Measurements from ENCODE around the gene LAMA2.

Gene LAMA2

DNA sequence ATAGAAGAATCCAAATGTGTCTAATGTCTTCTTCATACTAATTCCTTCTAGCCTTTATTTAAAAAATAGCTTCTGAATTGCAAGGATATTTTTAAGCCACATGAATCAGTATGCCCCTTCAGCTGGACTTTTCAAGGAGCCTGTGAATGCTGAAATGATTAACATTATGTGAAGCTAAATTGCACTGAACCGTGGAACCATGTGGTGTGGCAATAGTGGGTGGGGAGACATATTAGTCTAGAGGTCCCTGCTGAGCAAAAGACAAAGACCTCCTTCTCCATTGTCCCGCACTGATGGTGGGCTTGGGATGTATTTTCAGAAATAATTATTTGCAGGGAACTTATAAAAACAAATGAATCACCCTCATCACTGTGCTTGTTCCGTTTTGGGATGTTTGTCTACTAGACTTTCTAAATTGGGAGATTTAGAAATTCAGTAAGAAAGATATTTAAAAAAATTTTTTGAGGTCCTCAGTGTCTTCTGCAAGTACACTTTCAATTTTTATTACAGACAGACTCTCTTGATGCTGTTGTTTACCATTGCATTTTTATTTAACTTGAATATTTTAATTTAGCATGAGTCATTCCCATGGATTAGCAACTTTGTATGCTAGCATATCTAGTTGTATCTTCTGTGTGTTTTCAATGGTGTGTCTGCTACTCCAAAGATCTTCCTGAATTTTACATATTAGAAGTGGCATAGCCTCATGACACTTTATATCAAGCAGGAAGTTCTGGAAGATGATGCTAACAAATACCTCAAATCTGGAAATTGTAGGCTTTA lies 238.1 kb downstream of the LAMA2 start:
- TF ChIP-seq POLR2AphosphoS5 (IDR thresholded peaks at IDR 0.05; ENCODE audit: low read depth, low read length) (no peak), SIN3A (IDR thresholded peaks at IDR 0.05; ENCODE audit: borderline replicate concordance, insufficient read depth, low read length) (no peak)
- TF ChIP-seq, protein P1, sequence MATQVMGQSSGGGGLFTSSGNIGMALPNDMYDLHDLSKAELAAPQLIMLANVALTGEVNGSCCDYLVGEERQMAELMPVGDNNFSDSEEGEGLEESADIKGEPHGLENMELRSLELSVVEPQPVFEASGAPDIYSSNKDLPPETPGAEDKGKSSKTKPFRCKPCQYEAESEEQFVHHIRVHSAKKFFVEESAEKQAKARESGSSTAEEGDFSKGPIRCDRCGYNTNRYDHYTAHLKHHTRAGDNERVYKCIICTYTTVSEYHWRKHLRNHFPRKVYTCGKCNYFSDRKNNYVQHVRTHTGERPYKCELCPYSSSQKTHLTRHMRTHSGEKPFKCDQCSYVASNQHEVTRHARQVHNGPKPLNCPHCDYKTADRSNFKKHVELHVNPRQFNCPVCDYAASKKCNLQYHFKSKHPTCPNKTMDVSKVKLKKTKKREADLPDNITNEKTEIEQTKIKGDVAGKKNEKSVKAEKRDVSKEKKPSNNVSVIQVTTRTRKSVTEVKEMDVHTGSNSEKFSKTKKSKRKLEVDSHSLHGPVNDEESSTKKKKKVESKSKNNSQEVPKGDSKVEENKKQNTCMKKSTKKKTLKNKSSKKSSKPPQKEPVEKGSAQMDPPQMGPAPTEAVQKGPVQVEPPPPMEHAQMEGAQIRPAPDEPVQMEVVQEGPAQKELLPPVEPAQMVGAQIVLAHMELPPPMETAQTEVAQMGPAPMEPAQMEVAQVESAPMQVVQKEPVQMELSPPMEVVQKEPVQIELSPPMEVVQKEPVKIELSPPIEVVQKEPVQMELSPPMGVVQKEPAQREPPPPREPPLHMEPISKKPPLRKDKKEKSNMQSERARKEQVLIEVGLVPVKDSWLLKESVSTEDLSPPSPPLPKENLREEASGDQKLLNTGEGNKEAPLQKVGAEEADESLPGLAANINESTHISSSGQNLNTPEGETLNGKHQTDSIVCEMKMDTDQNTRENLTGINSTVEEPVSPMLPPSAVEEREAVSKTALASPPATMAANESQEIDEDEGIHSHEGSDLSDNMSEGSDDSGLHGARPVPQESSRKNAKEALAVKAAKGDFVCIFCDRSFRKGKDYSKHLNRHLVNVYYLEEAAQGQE (IDR thresholded peaks at IDR 0.05; ENCODE audit: insufficient read depth in 1 of 2, low read depth in 2 of 2, low read length in 2 of 2), result no peak

DNA sequence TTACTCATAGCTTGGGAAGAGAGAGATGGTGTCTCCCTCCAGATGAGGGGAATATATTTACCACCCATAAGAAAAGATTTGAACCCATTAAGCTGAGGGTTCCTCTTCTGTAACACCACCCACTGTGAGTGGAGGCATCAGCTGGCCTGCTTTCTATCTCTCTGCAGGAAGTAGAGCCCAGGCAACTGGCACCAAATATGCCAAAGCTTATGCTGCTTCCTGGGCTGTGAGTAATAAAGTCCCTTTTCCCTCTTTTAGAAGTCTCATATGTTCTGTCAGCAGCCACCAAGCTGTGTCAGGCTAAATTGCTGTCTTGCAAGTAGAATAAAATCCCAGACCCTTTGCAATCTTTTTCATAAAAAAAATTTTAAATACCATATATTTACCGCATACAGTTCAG lies 241.4 kb downstream of the LAMA2 start:
- TF ChIP-seq FOXP2 (optimal IDR thresholded peaks at IDR 0.05; ENCODE audit: borderline replicate concordance, extremely low read depth, extremely low read length, insufficient read depth) (no peak), POLR2AphosphoS5 (IDR thresholded peaks at IDR 0.05; ENCODE audit: low read depth, low read length) (no peak), TAF1 (IDR thresholded peaks at IDR 0.05; ENCODE audit: borderline replicate concordance, insufficient read depth, low read length) (no peak), SIN3A (IDR thresholded peaks at IDR 0.05; ENCODE audit: borderline replicate concordance, insufficient read depth, low read length) (no peak)
- TF ChIP-seq, protein P1 (IDR thresholded peaks at IDR 0.05; ENCODE audit: insufficient read depth in 1 of 2, low read depth in 2 of 2, low read length in 2 of 2), result no peak

DNA sequence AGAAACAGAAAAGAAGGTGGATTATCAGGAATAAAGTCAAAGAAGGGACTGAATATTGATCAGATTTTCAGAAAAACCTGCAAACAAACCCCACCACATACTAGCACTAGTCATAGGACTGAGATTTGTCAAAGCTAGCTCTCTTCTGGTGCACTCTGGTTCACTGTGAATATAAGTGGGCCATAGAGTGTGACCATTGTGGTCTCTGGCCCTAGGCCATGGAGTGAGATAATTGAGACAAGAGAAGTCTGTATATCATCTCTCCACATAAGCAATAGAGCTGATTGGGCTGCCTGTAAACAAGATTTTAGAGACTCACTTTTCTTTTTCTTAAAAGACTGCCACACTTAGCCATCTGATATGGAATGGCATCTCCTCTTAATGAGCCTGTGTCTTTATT lies 247.2 kb downstream of the LAMA2 start:
- no peak for TF ChIP-seq FOXP2 (optimal IDR thresholded peaks at IDR 0.05; ENCODE audit: borderline replicate concordance, extremely low read depth, extremely low read length, insufficient read depth)

DNA sequence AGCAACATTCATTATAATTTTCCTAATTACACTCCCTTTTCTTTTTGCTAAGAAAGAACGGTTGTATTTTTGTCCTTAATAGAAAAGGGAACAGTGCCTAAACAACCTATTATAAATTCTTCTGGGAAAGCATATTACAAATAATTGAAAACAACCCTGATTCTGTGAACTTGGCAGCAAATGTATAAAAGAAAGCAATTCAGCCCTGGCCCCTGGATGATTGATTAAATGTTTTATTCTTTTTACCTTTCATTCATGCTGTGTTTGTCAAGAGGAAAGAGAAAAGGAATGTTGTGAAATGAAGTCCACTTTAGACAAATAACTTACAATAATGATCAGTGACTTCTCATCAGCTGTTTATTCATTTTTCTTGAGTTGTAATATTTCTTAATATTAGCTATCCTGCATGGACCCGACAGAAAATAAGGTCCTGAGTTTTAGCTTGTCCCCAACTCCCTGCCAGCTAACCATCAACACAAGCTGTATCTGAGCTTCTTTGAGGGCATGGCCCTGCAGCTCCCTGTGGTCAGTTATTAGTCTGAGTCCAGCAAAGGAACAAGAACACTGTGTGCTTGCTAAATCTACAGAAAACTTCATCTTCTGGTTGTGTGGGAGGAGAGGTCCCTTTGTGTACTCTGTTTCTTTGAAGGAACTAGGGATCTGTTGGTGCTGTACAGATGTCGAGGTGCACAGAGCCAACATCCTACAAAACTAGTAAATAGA lies 248.2 kb downstream of the LAMA2 start:
- TF ChIP-seq FOXP2 (optimal IDR thresholded peaks at IDR 0.05; ENCODE audit: borderline replicate concordance, extremely low read depth, extremely low read length, insufficient read depth) (no peak), SIN3A (IDR thresholded peaks at IDR 0.05; ENCODE audit: borderline replicate concordance, insufficient read depth, low read length) (no peak), TAF1 (IDR thresholded peaks at IDR 0.05; ENCODE audit: borderline replicate concordance, insufficient read depth, low read length) (no peak), POLR2AphosphoS5 (IDR thresholded peaks at IDR 0.05; ENCODE audit: low read depth, low read length) (no peak)
- TF ChIP-seq, protein P1 (IDR thresholded peaks at IDR 0.05; ENCODE audit: insufficient read depth in 1 of 2, low read depth in 2 of 2, low read length in 2 of 2), result no peak

DNA sequence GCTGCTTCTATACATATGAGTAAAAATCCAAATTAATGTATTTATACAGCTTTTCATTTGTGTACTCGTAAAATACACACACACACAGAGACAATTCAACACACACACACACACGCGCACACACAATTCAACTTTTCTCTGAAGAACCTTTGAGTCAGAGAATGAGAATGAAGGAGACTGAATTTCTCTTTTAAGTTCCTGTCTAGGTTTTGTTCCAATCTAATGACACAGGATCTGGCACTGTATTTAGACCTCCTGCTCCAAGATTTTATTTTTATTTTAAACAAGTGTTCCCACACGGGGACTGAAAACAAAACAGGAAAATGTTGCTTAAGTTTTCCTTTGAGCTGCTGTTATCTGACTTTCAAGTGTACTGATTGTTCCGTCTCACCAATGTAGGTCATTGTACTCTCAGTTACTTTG lies 250.8 kb downstream of the LAMA2 start:
- no peak for TF ChIP-seq POLR2AphosphoS5 (IDR thresholded peaks at IDR 0.05; ENCODE audit: low read depth, low read length)
- TF ChIP-seq TAF1 (IDR thresholded peaks at IDR 0.05; ENCODE audit: borderline replicate concordance, insufficient read depth, low read length), result no peak
- TF ChIP-seq, protein P1 (IDR thresholded peaks at IDR 0.05; ENCODE audit: insufficient read depth in 1 of 2, low read depth in 2 of 2, low read length in 2 of 2), result no peak
- TF ChIP-seq SIN3A (IDR thresholded peaks at IDR 0.05; ENCODE audit: borderline replicate concordance, insufficient read depth, low read length), result no peak
- TF ChIP-seq FOXP2 (optimal IDR thresholded peaks at IDR 0.05; ENCODE audit: borderline replicate concordance, extremely low read depth, extremely low read length, insufficient read depth), result no peak

Data from PFSK-1 (cell line).